ENCODE results near the gene CNBD2. TPM values are rescaled to one million over a fixed set of nuclear protein-coding genes. Genes with fewer than 3 reads are reported as not detected.
A peak's percentile ranks its signal among the peaks of the same experiment; 100 is the strongest.
"Not testable (repeated sequence)": the region's sequence is repeated elsewhere in the genome, so short reads cannot be mapped to it uniquely, and the experiment has no call there.

CNBD2 gene
- polyA plus RNA-seq, 3 donors = 0.66 to 0.93 (median 0.91) TPM

DNA sequence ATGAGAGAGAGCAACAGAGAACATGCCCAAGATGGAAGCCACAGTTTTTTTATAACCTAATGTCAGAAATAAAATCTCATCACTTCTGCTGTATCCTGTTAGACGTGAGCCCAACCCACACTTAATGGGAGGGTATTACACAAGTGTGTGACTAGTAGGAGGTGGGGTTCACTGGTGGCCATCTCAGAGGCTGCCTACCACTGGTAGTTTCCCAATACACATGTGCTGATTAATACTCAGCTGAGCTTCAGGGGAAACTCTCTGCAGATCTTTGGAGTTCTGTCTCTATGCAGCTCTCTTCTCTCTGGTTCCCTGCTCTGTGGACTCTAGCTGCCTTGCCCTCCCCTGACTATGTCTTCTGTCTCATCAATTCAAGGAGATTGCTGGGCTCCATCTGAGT is 35.7 kb downstream of the CNBD2 start:
- no peak for DNase-seq (ENCODE audit: extremely low read depth in 1 of 11, low read depth in 9 of 11, low spot score in 4 of 11)

DNA sequence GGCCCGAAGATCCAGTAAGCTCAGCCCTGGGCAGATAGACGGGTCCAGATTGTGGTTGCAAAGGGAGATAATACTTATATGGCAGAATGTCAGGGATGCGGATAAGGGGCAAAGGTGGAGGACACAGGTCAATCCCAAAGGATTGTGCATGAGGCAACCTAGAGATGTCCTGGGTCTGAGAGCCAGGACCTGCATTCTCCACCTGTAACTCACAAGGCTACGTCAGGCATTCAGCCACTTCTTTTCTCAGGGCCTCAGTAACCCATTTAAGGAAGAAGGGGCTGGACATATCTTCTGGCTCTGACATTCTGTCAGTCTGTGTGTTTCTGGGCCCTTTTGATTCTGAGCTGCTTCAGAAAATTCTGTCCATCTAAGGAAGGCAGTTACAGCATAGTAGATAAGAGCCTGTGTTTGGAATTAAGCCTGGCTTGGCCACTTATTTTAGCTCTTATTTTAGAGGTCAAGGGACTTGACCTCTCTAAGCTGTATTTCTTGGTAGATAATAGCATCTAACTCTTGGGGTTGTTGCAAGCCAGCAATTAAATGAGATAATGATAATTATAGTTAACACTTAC is 40.2 kb downstream of the CNBD2 start:
- no peak for DNase-seq (ENCODE audit: extremely low read depth in 1 of 11, low read depth in 9 of 11, low spot score in 4 of 11)

DNA sequence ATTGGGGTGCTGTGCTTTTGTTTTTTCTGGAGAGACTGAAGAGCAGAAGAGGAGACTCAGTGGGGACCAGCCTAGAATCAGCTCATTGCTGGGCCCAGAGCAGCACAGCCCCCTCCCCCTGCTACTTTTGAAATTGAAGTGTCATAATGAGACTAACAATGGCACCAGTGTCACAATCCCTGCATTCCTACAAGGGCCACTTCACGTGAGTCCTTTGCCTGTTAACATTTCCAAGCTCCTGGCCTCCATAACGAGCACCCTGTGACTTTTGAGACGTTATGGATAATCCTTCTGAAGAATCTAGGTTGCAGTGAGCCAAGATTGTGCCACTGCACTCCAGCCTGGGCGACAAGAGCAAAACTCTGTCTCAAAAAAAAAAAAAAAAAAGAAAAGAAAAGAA is 41.7 kb downstream of the CNBD2 start:
- no peak for DNase-seq (ENCODE audit: extremely low read depth in 1 of 11, low read depth in 9 of 11, low spot score in 4 of 11)

DNA sequence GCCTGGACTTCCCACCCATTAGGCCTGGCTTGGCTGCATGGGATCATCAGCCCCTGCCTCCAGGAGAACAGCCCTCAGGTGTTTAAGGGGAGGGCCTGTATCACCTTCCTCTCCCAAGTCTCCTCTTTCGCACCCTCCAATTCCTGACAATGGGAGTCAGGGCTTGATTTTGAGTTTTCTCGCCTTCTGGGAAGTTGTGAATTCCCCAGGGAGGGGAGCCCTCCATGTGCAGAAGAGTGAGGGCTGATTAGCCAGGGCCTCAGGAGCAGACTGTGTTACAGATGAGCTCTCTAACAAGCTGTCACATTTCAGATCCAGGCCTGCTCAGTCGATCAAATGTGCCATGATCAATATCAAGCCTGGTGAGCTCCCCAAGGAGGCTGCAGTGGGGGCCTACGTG is 42.4 kb downstream of the CNBD2 start:
- no peak for DNase-seq (ENCODE audit: extremely low read depth in 1 of 11, low read depth in 9 of 11, low spot score in 4 of 11)

DNA sequence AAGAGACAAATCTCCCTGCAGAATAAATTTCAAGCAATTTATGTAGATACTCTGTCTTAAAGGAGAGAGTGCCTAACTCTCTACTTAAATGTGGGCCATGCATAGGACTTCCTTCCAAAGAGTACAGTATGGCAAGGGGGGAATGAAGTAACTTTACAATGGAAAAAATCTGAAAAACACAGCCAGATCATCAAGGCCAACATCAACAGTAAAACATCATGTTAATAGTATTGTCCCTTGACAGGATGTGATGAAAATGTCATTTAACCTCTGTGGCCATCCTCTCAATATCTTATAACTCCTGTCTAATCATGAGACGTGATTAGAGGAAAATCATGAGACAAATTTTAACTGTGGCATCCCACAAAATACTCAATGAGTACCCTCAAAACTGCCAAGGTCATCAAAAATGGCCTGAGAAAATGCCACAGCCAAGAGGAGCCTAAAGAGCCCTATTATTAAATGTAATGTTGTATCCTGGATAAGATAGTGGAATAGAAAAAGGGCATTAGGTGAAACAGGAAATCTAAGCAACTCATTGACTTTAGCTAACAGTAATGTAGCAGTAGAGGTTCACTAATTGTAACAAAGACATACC is 47.5 kb downstream of the CNBD2 start:
- DNase-seq (ENCODE audit: extremely low read depth in 1 of 11, low read depth in 9 of 11, low spot score in 4 of 11) = no peak

DNA sequence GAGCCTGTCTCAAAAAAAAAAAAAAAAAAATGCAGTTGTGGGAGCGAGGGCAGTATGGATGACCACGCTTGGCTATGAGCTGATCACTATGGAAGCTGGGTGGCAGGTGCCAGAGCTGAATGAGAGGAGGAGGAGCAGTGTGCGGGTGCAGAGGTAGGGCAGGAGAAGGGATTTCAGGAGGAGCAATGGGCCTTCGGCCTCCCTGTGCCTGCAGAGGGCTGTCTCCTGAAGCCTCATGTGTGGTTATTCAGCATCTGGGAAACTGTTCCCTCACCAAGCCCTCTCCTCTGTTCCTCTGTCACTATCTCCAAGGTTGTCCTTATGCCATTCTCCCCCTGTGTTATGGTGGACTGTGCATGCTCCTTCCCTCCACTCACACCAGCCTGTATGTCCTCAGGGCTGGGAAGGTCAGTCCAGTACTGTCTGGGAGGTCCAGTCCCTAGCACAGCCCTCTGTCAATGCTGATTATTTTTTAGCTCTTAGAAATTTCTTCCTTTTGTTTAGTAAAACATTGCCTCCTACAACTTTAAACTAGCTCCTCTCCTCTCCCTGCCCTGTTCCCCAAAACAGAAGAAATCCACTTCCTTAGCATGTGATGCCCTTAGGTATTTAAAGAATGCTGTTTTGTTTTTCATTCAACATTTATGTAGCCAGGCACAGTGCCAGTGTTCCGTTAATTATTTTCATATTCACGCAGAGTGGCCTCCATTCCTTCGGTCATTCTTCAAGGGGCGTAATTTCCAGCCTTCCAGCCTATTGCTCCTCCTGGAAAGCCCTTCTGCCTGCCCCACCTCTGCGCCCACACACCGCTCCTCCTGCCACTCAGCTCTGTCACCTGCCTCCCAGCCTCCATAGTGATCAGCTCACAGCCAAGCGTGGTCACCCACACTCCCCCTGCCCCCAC is 48.9 kb downstream of the CNBD2 start:
- peak; percentile 44 to 91 (median 77) for DNase-seq (ENCODE audit: extremely low read depth in 1 of 11, low read depth in 9 of 11, low spot score in 4 of 11)

DNA sequence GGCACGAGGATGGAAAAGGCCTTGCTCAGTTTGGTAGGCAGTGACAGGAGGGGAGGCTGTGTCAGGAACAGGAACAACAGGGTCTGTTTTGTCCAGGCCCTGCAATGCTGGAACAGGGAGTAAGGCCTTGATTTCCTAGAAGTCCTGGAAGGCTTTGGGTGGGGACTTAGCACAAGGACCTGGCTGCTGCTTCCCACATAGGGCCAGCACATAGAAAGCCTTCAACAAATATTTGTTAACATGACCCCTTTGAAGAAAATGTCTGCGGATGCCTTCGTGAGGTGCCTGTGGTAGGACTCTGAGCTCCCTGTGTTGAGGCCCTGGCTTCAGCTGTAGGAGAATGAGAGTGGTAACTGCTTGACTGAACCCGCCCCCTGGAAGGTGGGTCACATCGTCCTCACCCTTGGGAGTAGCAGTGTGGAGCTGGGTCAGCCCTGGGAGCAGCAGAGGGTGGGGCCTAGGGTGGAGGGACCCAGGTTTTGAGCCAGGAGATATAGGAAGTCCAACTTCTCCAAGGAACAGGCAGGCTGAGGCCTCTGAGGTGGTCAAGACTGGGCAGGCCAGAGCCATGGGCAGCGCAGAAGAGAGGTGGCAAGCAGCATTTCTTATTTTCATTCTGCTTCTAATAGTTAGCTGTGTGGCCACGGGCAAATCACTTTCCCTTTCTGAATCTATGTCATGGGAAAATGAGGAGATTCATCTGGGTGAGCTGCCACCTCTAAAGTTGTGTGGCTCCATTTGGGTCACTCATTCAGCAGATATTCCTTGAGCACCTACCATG is 50.0 kb downstream of the CNBD2 start:
- no peak for DNase-seq (ENCODE audit: extremely low read depth in 1 of 11, low read depth in 9 of 11, low spot score in 4 of 11)

DNA sequence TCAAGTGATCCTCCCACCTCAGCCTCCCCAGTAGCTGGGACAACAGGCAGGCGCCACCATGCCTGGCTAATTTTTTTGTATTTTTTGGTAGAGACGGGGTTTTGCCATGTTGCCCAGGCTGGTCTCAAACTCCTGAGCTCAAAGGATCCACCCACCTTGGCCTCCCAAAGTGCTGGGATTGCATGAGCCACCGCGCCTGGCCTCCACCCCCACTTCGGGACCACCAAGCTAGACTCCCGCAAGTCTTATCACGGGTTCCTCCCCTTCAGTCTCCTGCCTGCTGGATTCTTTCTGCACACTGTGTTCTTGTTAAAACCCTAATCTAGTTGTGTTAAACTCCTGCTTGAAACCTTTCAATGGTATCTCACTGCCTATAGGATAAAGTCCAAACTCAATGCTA is 57.7 kb downstream of the CNBD2 start:
- DNase-seq (ENCODE audit: extremely low read depth in 1 of 11, low read depth in 9 of 11, low spot score in 4 of 11) = not testable (repeated sequence)

DNA sequence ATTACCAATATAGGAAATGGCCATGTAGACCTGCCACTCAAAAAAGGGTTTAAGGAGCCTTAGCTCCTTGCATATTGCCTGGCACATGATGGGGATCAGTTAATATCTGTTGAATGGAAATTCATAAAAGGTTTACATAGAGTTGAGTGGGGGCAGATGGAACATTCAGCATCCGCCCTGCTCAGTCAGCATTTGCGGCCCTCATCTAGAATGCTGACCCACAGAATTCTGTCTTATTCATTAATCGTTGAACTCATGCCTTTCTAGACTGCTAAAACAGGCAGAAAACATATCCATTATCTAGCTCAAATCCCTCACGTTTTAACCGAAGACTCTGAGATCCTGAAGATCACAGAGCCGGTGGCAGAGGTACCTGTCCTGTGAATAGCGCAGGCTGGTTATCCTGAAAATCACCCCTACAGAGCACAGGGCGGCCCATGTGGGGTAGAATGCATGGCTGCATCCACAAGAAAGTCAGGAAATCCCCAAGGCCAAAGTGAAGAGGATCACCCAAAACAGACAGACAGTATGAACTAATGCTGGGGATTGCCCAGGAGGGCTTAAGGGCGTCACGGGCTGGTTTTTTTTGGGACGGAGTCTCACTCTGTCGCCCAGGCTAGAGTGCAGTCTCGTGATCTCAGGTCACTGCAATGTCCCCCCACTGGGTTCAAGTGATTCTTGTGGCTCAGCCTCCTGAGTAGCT is 59.9 kb downstream of the CNBD2 start:
- no peak for DNase-seq (ENCODE audit: extremely low read depth in 1 of 11, low read depth in 9 of 11, low spot score in 4 of 11)

DNA sequence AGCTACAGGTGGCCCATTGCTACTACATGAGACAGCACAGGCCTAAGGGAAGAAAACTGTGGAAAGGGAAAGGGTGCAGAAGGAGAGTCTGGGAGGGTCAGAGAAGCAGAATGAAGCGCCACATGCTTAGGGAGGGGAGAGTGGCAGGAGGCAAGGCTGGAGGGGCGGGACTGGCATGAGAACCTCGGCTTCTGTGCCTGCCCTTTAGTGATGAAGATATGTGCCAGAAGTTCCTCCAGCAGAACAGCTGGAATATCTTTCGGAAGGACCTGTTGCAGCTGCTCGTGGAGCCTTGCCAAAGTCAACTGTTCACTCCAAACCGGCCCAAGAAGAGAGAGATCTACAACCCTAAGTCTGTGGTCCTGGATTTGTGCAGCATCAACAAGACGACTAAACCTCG is 61.8 kb downstream of the CNBD2 start:
- peak in 9 of 11 donors; percentile 43 to 70 (median 48) for DNase-seq (ENCODE audit: extremely low read depth in 1 of 11, low read depth in 9 of 11, low spot score in 4 of 11)

DNA sequence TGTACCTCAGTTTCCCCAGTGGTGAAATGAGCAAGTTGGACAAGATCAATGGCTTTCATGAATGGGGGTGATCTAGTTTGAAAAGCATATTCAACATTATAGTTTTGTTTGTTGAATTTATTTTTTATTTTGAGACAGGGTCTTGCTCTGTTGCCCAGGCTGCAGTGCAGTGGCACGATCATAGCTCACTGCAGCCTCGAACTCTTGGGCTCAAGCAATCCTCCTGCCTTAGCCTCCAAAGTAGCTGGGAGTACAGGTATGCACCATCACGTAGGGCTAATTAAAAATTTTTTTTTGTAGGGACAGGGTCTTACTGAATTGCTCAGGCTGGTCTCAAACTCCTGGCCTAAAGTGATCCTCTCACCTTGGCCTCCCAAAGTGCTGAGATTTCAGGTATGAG is 63.4 kb downstream of the CNBD2 start:
- no peak for DNase-seq (ENCODE audit: extremely low read depth in 1 of 11, low read depth in 9 of 11, low spot score in 4 of 11)

DNA sequence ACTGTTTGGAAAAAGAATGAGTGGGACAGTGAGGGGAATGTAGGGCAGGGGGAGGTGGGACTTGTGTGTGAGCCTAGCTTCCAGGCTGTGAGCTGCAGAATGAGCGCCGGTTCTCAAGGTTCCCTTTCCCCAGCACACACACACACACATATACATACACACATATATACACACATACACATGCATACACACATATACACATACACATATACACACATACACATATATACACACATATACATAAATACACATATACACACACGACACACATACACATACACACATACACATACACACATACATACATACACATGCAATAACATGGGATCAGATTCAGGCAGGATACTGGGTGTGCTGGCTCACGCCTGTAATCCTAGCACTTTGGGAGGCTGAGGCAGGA is 66.5 kb downstream of the CNBD2 start:
- DNase-seq (ENCODE audit: extremely low read depth in 1 of 11, low read depth in 9 of 11, low spot score in 4 of 11) = no peak

DNA sequence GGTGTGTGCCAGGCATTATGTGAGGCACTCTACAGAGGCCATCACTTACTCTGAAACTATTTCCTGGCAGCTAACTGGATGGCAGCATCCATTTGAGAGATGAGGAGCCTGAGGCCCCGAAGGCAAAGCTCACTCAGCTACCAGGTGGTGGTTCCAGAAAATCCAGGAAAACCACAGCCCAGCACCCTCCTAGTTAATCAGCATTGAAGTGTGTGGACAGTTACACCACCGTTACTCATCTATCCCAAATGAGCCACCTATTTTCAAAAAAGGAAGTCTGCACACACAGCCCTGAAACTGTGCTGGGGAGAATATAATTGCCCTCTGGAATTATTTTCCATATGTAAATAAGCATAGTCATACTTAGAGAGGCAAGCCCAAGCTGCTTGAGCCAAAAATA is 67.4 kb downstream of the CNBD2 start:
- no peak for DNase-seq (ENCODE audit: extremely low read depth in 1 of 11, low read depth in 9 of 11, low spot score in 4 of 11)

DNA sequence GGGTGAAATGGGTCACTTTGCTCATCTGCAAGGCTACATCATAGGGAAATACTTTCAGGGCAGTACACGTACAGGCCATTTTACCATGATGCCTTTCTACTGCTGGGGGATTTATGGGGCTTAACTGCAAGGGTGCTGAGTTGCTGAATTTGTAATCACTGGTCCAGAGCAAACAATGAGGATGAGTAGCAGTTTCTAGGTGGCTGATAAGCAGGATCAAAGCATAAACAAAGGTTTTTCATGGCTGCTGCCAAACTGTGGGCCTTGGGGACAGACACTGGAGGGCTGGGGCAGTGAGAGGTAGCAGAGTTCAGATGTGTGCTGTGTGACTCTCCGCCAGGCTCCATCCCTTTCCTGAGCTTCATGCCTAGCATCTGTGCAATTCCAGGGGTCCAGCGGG is 68.3 kb downstream of the CNBD2 start:
- no peak for DNase-seq (ENCODE audit: extremely low read depth in 1 of 11, low read depth in 9 of 11, low spot score in 4 of 11)

DNA sequence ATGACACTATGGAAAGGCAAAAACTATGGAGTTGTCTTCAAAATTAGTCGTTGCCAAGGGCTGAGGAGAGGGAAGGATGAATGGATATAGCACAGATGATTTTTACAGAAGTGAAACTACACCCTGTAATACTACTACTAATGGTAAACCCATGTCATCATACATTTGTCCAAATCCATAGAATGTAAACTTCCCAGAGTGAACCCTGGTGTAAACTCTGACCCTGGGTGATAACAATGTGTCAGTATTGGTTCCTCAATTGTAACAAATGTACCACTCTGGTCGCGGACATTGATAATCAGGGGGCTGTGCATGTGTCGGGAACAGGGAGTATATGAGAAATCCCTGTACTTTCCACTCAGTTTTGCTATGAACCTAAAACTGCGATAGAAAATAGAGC is 72.2 kb downstream of the CNBD2 start:
- DNase-seq (ENCODE audit: extremely low read depth in 1 of 11, low read depth in 9 of 11, low spot score in 4 of 11) = no peak

DNA sequence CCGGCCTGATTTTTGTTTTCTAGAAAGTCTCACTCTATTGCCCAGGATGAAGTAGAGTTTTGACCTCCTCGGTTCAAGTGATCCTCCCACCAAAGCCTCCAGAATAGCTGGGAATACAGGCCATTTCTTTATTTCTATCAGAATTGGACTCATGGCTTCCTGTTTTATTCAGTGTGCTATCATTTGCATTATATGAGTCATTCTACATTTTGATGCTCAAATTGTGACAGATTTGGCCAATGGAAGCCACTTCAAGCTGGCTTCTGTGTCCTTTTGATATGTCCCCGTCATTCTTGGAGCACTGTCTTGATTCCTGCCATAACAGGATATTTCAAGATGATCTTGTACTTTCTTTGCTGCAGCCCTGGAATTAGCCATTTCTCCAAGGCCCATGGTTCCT is 75.1 kb downstream of the CNBD2 start:
- DNase-seq (ENCODE audit: extremely low read depth in 1 of 11, low read depth in 9 of 11, low spot score in 4 of 11) = no peak

DNA sequence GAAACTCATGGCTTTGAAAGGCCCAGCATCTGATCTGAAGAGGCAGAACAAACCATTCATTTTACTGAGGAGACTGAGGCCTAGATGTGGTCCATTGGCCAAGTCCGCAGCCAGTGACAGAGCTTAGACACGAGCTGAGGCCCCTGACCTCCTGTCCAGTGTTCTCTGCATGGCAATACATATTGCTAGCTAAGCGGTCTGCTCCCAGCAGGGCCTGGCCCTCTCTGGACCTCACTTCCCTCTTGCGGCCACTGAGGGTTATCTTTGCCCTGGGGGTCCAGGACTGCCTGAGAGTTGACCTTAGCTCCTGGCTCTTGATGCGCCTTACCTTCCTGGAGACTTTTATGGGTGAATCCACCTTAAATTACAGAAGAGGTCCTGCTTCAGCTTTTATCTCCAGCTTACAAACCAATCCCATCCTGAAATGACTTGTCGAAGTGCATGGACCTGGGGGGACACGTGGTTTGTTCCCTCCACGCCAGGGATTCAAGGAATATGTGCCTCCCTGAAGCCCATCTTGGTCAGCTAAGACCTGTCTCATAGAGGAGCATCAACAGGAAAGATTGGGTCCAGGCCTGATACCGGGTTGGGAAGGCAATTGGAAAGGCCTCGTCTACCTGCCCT is 75.6 kb downstream of the CNBD2 start:
- DNase-seq (ENCODE audit: extremely low read depth in 1 of 11, low read depth in 9 of 11, low spot score in 4 of 11) = no peak

DNA sequence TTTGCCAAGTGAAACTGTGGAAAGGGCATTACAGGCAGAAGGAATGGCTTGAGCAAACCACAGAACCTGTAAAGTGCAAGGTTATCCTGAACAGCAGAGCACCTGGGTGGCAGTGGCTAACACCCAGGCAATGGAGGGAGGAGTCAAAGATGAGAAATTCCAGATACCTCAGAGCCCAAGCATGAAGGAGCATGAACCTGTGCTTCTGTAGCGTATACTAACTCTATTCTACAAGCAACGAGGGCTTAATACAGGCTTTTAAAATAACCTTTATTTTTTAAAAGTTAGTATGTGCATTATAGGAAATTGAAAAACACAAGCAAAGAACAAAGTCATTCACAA is 77.0 kb downstream of the CNBD2 start:
- DNase-seq (ENCODE audit: extremely low read depth in 1 of 11, low read depth in 9 of 11, low spot score in 4 of 11) = no peak

All from renal cortex interstitium (tissue), 11 donors.